ENCODE data around the gene TOX3. TPM values are rescaled to one million over a fixed set of nuclear protein-coding genes. Genes with fewer than 3 reads are reported as not detected.

Gene TOX3
- total and polyA plus RNA-seq, 8 donors = 2.8 to 6.0 (median 4.9) TPM

DNA sequence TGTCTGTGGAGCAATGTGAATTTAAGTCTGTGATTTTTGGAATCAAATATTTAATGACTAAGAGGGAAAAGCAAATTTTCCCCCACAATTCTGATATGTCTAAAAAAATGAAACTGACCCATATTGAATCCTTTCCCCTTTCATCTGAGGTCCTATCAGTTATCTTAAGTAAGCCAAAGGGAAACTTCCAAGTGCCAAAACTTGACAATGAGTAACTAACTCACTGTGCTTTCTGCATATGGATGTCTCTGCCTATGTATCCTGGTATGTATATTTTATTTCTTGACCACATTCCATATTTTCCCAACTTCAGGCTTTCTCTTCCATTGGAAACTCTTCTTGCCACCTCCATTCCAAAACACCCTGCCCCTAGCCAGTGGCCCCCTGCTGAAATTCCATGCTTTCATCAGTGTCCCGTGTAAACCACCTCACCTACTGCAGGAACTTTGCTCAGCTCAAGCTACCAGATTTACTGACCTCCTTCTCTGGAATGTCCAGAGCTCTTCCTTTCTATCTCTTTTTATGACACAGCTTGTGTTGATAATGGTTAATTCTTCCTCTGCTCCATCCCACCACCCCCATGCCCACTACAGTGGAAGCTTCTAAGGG, 59.0 kb downstream of the TOX3 start:
- intact Hi-C loops (cut with DNase I) = no loop called here
- H3K36me3 ChIP-seq = no peaks in the 10 kb centered on the region
- no peaks in the 10 kb centered on the region for H3K9me3 ChIP-seq
- no peak overlapping the region for H3K4me3 ChIP-seq
- H3K27me3 ChIP-seq = no peaks in the 10 kb centered on the region
- no peaks in the 10 kb centered on the region for H3K4me1 ChIP-seq
- H3K27ac ChIP-seq = no peak overlapping the region
- DNase-seq (no peak), ATAC-seq (no peak)
- TF ChIP-seq, protein P1, sequence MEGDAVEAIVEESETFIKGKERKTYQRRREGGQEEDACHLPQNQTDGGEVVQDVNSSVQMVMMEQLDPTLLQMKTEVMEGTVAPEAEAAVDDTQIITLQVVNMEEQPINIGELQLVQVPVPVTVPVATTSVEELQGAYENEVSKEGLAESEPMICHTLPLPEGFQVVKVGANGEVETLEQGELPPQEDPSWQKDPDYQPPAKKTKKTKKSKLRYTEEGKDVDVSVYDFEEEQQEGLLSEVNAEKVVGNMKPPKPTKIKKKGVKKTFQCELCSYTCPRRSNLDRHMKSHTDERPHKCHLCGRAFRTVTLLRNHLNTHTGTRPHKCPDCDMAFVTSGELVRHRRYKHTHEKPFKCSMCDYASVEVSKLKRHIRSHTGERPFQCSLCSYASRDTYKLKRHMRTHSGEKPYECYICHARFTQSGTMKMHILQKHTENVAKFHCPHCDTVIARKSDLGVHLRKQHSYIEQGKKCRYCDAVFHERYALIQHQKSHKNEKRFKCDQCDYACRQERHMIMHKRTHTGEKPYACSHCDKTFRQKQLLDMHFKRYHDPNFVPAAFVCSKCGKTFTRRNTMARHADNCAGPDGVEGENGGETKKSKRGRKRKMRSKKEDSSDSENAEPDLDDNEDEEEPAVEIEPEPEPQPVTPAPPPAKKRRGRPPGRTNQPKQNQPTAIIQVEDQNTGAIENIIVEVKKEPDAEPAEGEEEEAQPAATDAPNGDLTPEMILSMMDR (IDR thresholded peaks at IDR 0.05) = no peak

DNA sequence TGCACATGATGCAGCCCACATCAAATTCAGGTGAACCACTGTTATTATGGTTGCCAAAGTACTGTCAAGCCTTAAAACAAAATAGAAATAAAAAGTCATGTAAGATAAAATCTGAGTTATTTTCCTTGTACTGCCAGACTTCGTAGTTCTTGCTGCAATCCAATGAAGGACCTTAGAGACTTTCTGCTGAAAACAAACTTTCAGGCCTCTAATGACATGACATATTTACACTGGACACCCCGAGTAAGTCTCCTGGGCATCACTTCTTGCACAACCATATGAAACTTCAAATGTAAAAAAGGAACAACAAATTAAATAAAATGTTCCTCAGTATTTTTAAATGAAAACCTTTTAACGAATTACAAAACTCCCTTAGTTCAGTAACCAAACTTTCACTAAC, 66.7 kb downstream of the TOX3 start:
- no peak overlapping the region for H3K27ac ChIP-seq
- no peaks in the 10 kb centered on the region for H3K9me3 ChIP-seq
- H3K4me1 ChIP-seq = no peaks in the 10 kb centered on the region
- no peaks in the 10 kb centered on the region for H3K27me3 ChIP-seq
- DNase-seq (no peak), ATAC-seq (no peak)
- no peak overlapping the region for H3K4me3 ChIP-seq
- no peaks in the 10 kb centered on the region for H3K36me3 ChIP-seq
- intact Hi-C loops (cut with DNase I) = no loop called here
- TF ChIP-seq, protein P1 (IDR thresholded peaks at IDR 0.05) = no peak

DNA sequence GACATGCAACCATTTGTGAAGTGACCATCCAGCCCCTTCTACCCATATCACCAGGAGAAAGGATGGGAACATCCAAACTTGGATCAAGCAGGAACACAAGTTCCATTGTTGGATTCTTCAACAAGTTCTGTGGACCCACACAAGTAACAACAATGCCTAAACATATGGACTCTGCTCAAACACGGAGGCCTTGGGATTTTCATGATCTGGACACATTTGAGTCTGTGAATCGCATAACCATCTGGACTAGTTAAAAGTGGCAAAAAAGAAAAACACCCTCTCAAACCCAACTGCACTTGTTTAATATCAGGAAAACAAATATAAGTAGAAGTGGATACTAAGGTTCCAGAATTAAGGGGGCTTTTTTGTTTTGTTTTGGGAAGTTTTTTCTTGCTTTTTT, 70.8 kb downstream of the TOX3 start:
- H3K27me3 ChIP-seq = no peaks in the 10 kb centered on the region
- ATAC-seq (no peak), DNase-seq (no peak)
- TF ChIP-seq, protein P1 (IDR thresholded peaks at IDR 0.05) = no peak
- intact Hi-C loops (cut with DNase I) = no loop called here
- H3K4me3 ChIP-seq = no peak overlapping the region
- no peaks in the 10 kb centered on the region for H3K4me1 ChIP-seq
- no peaks in the 10 kb centered on the region for H3K9me3 ChIP-seq
- H3K36me3 ChIP-seq = no peaks in the 10 kb centered on the region
- H3K27ac ChIP-seq = no peak overlapping the region

DNA sequence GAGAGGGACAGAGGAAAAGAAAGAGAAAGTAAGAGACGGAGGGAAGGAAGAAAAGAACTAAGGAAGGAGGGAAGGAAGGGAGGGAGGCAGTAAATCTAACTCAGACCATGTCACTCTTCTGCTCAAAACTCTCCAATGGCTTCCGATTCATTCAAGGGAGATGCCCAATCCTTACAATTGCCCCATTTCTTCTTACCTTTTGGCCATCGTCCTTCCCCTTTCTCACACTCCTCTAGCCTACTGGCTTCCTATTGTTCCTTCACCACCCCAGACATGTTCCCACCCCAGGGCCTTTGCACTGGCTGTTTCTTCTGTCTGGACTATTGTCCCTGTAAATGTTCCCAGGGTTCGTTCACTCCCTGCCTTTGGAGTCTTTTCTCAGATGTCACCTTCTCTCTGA, 72.3 kb downstream of the TOX3 start:
- Histone ChIP-seq H3K27me3 (no peaks in the 10 kb centered on the region), H3K27ac (no peak overlapping the region), H3K4me1 (no peaks in the 10 kb centered on the region), H3K9me3 (no peaks in the 10 kb centered on the region), H3K36me3 (no peaks in the 10 kb centered on the region), H3K4me3 (no peak overlapping the region)
- no peak for ATAC-seq
- intact Hi-C loops (cut with DNase I) = no loop called here
- TF ChIP-seq, protein P1 (IDR thresholded peaks at IDR 0.05) = no peak
- no peak for DNase-seq

DNA sequence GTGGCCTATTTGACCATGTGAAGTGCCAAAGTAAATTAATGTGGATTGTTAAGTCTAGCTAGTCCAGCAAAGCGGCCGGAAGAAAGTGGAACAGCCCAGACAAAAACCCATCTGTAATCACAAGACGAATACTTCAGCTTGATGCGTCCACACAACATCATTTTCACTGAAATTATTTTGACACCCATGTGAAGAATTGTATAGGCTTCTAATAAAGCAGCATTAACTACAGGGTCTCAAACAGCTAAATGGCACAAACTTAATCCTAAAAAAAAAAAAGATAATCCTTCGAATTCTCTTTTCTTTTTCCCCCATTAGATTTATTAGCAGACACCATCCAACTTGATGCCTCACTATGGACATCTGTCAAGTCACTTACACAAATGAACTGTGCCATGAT, 73.8 kb downstream of the TOX3 start:
- H3K36me3 ChIP-seq = no peaks in the 10 kb centered on the region
- no peak overlapping the region for H3K4me3 ChIP-seq
- TF ChIP-seq, protein P1 (IDR thresholded peaks at IDR 0.05) = no peak
- DNase-seq (no peak), ATAC-seq (no peak)
- H3K27me3 ChIP-seq = no peaks in the 10 kb centered on the region
- H3K27ac ChIP-seq = no peak overlapping the region
- H3K9me3 ChIP-seq = no peaks in the 10 kb centered on the region
- no peaks in the 10 kb centered on the region for H3K4me1 ChIP-seq
- intact Hi-C loops (cut with DNase I) = no loop called here
